Ectodermal cell (in vitro differentiated cells): ENCODE measurements around the gene PPM1H.

Experiments
- H3K27ac ChIP-seq: 2 replicates; pipeline ENCODE4 v1.7.0; 2013; ENCODE audit warnings: mild to moderate bottlenecking, low read depth, low read length; ENCODE audit not compliant: insufficient read depth, poor library complexity, severe bottlenecking
- H3K27me3 ChIP-seq: 2 replicates; pipeline ENCODE4 v1.7.0; 2013; ENCODE audit warnings: mild to moderate bottlenecking, low read length; ENCODE audit not compliant: insufficient read depth, control insufficient read depth, poor library complexity, severe bottlenecking
- H3K36me3 ChIP-seq: one replicate; pipeline ENCODE4 v1.7.0; 2013; ENCODE audit warnings: low read length; ENCODE audit not compliant: control insufficient read depth, insufficient read depth
- H3K4me1 ChIP-seq: one replicate; pipeline ENCODE4 v1.7.0; 2013; ENCODE audit warnings: low read length; ENCODE audit not compliant: control insufficient read depth, insufficient read depth
- H3K4me3 ChIP-seq: 2 replicates; pipeline ENCODE4 v1.7.0; 2013; ENCODE audit warnings: low read depth, low read length, control low read depth; ENCODE audit not compliant: insufficient read depth
- H3K9me3 ChIP-seq: 2 replicates; pipeline ENCODE4 v1.7.0; 2013; ENCODE audit warnings: mild to moderate bottlenecking, low read length, moderate library complexity; ENCODE audit not compliant: control insufficient read depth
- WGBS, 2 experiments: methylation state at CpG; one replicate each; pipeline ENCODE4 v1.1.7; 2013; ENCODE audit warnings: missing lambda C conversion rate in 2 of 2; 5-methylcytosine and 5-hydroxymethylcytosine counted together

PPM1H gene

DNA sequence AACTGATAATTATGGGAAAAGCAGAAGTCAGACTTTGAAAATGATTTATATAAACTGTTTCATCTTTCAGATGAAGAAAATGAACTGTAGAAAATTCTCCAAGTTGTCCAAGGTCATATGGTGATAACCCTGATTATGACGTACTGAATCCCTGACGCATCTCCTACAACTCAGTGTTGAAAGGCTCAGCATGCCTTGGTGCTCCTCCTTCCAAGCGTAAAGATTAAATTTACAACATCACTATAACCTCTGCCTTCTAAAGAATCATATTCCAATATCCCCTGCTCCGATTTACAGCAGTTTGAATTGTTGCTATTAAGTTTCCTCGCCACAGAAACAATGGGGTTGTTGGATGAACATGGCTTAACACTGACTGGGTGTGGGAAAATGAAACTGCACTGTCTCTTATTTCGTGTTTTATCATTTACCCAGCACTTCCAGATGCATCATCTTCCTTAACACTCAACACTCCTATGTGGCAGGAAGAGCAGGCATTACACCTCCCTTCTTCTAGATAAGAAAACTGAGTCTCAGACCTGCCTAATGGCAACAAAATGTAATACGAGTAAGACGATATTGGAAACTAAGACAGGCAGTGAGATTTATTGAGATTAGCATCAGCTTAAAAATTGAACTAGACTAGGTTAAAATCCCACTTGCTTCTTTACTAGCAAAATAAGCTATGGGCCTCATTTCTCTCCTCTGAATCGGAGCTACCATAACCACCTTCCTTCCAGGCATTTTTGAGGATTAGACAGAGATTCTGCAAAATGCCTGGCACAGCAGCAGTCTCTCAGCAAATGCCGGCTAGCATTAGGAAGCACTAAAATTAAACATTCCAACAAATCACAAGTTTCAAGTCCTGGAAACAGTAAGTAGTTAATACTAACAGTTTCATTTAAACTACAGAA, 74.2 kb downstream of the PPM1H start:
- H3K27ac ChIP-seq, result no peak overlapping the region
- 94% methylated on average over 8 to 10 of the region's 10 CpGs for WGBS, 2 experiments
- no peaks in the 10 kb centered on the region for H3K27me3 ChIP-seq
- H3K9me3 ChIP-seq, result no peaks in the 10 kb centered on the region
- no peak overlapping the region for H3K4me3 ChIP-seq
- H3K4me1 ChIP-seq, result peaks cover 15% of the 10 kb centered on the region
- H3K36me3 ChIP-seq, result no peaks in the 10 kb centered on the region

DNA sequence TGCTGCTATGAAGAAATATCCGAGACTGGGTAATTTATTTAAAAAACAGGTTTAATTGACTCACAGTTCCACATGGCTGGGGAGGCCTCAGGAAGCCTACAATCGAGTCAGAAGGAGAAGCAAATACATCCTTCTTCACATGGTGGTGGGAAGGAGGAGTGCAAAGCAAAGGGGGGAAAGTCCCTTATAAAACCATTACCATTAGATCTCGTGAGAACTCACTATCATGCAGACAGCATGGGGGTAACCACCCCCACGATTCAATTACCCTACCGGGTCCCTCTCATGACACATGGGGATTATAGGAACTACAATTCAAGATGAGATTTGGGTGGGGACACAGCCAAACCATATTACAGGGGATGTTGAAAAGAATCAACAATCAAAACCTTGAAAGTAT, 74.9 kb downstream of the PPM1H start:
- H3K4me1 ChIP-seq, result peaks cover 11% of the 10 kb centered on the region
- 89 to 90% methylated on average over 5 of the region's 5 CpGs for whole genome bisulfite sequencing, 2 experiments
- no peaks in the 10 kb centered on the region for H3K9me3 ChIP-seq
- H3K27ac ChIP-seq, result no peak overlapping the region
- no peaks in the 10 kb centered on the region for H3K36me3 ChIP-seq
- no peak overlapping the region for H3K4me3 ChIP-seq
- no peaks in the 10 kb centered on the region for H3K27me3 ChIP-seq

DNA sequence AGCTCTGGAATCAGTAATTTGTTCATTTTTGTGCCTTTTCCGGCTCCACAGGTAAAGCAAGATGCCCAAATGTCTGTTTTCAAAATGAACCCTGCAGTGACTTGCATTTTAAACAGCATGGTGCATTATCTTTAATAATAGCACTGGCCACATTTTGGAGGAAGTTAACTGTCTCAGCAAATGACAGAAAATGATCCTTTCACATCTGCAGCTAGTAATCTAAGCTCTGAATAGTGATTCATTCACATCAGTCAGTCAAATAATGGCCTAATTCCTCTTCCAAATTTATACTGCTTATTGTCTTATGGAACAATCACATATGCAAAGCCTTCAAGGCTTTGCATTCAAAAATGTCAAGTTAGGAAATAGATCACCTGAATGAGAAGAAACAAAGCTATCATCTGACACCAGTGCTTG, 75.6 kb downstream of the PPM1H start:
- H3K4me1 ChIP-seq, result peaks cover 11% of the 10 kb centered on the region
- no peaks in the 10 kb centered on the region for H3K9me3 ChIP-seq
- WGBS, 2 experiments, result 96 to 97% methylated on average over 1 of the region's 1 CpG
- no peak overlapping the region for H3K27ac ChIP-seq
- H3K36me3 ChIP-seq, result no peaks in the 10 kb centered on the region
- H3K4me3 ChIP-seq, result no peak overlapping the region
- no peaks in the 10 kb centered on the region for H3K27me3 ChIP-seq

DNA sequence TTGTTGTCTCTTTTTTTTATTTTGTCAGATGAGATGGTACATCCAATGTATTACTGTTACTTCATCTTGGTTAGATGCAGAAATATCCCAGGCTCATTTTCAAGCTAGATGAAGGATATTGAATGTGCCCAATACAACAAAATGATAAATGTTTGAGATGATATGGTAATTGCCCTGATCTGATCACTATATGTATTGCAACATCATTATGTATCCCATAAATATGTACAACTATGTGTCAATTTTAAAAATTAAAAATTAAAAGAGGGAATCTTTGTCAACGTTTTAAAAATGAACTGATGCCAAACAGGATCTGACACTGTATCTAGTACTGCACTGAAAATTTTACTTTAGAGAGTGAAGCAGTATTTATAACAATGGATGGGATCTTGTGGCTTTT, 78.5 kb downstream of the PPM1H start:
- Histone ChIP-seq H3K9me3 (no peaks in the 10 kb centered on the region), H3K36me3 (no peaks in the 10 kb centered on the region), H3K4me1 (peaks cover 11% of the 10 kb centered on the region), H3K27me3 (no peaks in the 10 kb centered on the region), H3K27ac (no peak overlapping the region), H3K4me3 (no peak overlapping the region)
- 88 to 94% methylated on average over 1 of the region's 1 CpG for WGBS, 2 experiments

DNA sequence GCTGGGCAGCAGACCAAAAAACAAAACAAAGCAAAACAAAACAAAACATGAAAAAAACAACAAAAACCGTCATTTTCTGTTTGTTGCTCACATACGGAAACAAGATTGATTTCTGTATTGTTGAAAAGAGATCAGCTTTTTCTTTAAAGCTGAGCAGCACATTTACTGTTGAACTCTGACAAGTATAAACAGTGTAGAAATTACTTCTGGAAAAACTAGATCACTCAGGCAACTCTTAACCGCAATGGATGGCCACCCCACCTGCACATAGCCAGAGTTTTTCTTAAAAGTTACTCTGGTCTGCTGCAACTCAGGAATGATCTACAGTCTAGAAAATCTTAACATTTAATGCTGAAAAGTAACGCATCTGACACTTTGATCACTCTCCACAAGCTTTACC, 80.9 kb downstream of the PPM1H start:
- WGBS, 2 experiments, result 95 to 96% methylated on average over 4 of the region's 4 CpGs
- Histone ChIP-seq H3K27me3 (no peaks in the 10 kb centered on the region), H3K9me3 (no peaks in the 10 kb centered on the region)

DNA sequence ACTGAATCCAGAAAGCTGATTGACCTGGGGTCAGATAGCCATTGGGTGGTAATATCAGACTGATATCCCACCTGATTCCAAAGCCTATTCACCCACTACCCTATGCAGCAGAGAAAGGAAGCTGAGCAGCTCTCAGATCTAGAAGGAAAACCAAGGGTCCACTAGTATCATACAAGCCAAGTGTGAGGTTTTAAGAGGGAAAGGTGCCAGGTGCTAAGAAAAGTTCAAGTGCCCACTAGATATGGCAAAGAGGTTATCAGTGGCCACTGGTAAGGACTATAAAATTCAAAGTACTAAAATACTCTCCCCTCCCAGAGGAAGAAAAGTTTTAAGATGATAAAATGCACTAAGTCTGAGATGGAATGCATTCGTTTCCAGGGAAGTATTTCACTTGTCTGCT, 85.6 kb downstream of the PPM1H start:
- no peak overlapping the region for H3K27ac ChIP-seq
- no peaks in the 10 kb centered on the region for H3K9me3 ChIP-seq
- no peaks in the 10 kb centered on the region for H3K36me3 ChIP-seq
- H3K4me1 ChIP-seq, result no peaks in the 10 kb centered on the region
- no peak overlapping the region for H3K4me3 ChIP-seq
- no peaks in the 10 kb centered on the region for H3K27me3 ChIP-seq
- 89% methylated on average over 1 of the region's 1 CpG; no CpG with 5 or more reads in 1 of the 2 experiments for WGBS, 2 experiments

More for the DNA sequence above, 80.9 kb downstream of the PPM1H start:
- no peak overlapping the region for H3K4me3 ChIP-seq
- H3K4me1 ChIP-seq, result peaks cover under 1% of the 10 kb centered on the region
- no peaks in the 10 kb centered on the region for H3K36me3 ChIP-seq
- no peak overlapping the region for H3K27ac ChIP-seq

DNA sequence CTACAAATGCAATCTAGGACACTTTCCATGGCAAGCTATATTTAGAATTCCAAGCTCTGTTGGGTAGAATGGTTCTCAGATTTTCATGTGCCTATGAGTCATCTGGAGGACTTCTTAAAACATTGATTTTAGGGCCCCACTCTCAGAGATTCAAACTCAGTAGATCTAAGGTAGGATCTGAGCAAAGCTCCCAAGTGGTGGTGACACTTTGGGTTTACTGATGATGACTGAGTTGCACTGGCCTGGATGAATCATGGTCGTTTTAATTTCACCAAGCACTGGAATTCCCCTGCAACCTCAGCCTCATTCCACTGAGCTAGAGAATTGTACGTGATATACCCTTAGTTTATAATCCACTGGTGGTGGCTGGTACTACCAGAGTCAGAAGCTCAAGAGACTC, 86.5 kb downstream of the PPM1H start:
- Histone ChIP-seq H3K36me3 (no peaks in the 10 kb centered on the region), H3K27ac (no peak overlapping the region), H3K27me3 (no peaks in the 10 kb centered on the region), H3K4me1 (no peaks in the 10 kb centered on the region), H3K4me3 (no peak overlapping the region), H3K9me3 (no peaks in the 10 kb centered on the region)
- WGBS, 2 experiments, result 86 to 91% methylated on average over 2 of the region's 2 CpGs

DNA sequence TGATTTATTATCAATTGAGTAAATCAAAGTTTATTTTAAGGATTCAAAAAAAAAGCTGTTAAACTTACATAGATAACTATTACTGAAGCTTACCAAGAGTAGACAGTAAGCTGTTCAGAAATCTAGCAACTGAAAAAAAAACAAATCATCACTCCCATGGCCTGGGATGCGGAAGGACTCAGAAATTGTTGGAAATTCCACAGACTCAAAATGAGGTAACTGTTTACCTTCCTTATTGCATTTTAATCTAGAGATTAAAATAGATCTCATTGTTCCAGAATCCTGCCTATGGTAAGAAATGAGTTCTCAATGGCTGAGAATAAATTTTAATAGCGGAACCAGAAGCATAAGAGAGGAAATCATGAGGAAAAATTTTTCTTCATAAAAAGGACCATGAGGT, 87.2 kb downstream of the PPM1H start:
- Histone ChIP-seq H3K27ac (no peak overlapping the region), H3K36me3 (no peaks in the 10 kb centered on the region), H3K27me3 (no peaks in the 10 kb centered on the region), H3K4me3 (no peak overlapping the region), H3K9me3 (no peaks in the 10 kb centered on the region), H3K4me1 (no peaks in the 10 kb centered on the region)
- 83 to 100% methylated on average over 1 to 2 of the region's 2 CpGs for WGBS, 2 experiments

DNA sequence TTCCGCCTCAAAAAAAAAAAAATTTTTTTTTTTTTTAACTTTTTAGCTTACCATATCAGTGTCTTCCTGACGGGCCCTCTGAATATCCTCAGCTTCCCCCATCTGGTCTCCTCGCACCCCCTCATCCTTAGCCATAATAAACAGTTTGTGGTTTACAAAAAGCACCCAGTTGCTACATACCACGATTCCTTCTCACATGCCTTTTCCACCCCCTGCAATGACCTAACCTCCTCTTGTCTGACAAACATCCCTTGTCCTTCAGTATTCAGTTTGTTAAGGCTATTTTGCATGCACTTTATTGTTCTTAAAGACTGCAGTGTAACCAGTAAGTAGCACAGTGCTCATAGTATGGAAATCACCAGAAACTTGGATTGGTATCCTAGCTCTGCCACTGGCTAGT, 88.5 kb downstream of the PPM1H start:
- no peaks in the 10 kb centered on the region for H3K27me3 ChIP-seq
- H3K4me1 ChIP-seq, result no peaks in the 10 kb centered on the region
- no peaks in the 10 kb centered on the region for H3K36me3 ChIP-seq
- no peaks in the 10 kb centered on the region for H3K9me3 ChIP-seq
- no peak overlapping the region for H3K4me3 ChIP-seq
- no peak overlapping the region for H3K27ac ChIP-seq
- WGBS, 2 experiments, result 90 to 92% methylated on average over 4 of the region's 4 CpGs

DNA sequence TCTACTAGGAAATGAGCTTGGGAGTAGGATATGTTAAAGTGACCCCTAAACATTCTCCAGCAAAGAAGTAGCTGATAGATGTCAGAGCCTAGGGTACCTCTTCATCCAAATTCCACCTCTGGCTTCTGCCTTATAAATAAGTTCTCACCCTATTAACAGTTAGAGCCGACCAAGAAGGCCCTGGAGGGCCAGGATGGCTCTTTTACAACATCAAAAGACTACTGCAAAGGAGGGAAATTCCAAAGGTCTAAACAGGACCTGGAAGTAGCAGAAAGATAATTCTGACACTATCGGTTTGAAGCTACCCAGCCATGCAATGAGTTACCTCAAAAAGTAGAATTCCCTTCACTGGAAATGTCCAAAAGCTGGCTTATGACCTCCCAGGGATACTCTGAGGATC, 90.0 kb downstream of the PPM1H start:
- Histone ChIP-seq H3K9me3 (no peaks in the 10 kb centered on the region), H3K4me3 (no peak overlapping the region), H3K27ac (no peak overlapping the region), H3K4me1 (no peaks in the 10 kb centered on the region), H3K36me3 (no peaks in the 10 kb centered on the region), H3K27me3 (no peaks in the 10 kb centered on the region)
- WGBS, 2 experiments, result 63 to 80% methylated on average over 2 of the region's 2 CpGs
